Subcutaneous adipose tissue (tissue), 4 donors: ENCODE measurements around the gene LY86. TPM values are rescaled to one million over a fixed set of nuclear protein-coding genes. Genes with fewer than 3 reads are reported as not detected.

ENCODE experiments used
- total RNA-seq, 4 donors: library from RNA; depleted of rRNA; stranded (reverse); fragments of >200 nt; gene quantifications; one replicate each; pipeline ENCODE4 v1.1.0, GENCODE V29; 2016
- TF ChIP-seq, protein P1 (sequence below): fragments of 450-650 bp; IDR thresholded peaks from one replicate; pipeline ENCODE4 v1.5.1; 2016; ENCODE audit warnings: low read depth, mild to moderate bottlenecking, control low read depth, antibody characterized with exemption, moderate library complexity

Gene LY86
- total RNA-seq, 4 donors from 2014 or later: 2.6 to 111 (median 4.9) TPM

DNA sequence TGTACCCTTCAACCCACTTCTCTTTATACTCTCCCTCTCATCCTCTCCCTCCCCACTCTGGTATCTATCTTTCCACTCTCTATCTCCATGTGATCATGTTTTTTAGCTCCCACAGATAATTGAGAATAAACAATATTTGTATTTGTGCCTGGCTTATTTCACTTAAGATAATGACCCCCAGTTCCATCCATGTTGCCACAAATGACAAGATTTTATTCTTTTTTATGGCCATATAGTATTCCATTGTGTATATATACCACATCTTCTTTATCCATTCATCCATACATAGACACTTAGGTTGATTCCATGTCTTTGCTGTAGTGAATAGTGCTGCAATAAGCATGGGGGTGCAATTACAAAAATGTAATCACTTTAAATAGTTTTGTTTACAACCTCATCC is 62.3 kb downstream of the LY86 start:
- TF ChIP-seq, protein P1, sequence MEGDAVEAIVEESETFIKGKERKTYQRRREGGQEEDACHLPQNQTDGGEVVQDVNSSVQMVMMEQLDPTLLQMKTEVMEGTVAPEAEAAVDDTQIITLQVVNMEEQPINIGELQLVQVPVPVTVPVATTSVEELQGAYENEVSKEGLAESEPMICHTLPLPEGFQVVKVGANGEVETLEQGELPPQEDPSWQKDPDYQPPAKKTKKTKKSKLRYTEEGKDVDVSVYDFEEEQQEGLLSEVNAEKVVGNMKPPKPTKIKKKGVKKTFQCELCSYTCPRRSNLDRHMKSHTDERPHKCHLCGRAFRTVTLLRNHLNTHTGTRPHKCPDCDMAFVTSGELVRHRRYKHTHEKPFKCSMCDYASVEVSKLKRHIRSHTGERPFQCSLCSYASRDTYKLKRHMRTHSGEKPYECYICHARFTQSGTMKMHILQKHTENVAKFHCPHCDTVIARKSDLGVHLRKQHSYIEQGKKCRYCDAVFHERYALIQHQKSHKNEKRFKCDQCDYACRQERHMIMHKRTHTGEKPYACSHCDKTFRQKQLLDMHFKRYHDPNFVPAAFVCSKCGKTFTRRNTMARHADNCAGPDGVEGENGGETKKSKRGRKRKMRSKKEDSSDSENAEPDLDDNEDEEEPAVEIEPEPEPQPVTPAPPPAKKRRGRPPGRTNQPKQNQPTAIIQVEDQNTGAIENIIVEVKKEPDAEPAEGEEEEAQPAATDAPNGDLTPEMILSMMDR: no peak

DNA sequence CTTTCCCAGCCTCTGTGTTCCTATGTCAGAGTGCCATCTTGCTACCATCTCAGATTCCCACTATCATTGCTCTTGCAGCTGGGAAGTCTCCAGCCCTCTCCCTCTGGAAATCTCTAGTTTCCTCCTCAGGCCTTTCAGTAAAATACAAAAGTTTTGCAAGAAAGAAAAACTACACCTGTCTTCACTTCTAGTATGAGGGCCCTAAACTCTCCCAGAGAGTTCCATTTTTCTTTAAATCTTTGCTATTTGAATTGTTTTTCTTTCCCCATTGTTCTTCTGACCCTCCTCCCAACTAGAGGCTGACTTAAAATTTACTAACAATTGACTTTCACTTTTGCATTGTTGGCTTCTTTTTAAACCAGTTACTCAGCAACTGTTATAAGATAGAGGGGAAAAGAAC is 62.8 kb downstream of the LY86 start:
- TF ChIP-seq, protein P1: no peak

DNA sequence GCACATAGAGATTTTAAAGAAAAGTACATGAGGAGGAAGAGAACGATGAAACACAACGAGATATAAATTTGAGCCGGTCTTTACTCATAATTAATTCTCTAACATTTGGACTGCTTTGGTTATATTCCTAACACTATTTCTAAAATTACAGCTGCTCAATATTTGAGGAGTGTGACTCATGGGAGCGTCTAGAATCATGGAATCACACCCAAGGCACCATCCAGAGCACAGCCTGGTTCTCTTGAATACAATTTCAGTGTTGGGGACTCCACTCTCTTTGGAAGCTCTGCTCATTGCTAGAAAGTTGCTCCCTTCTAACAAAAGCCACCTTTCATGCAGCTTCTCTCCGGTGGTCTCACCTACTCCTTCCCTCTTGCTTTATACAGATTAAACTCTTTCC is 64.4 kb downstream of the LY86 start:
- TF ChIP-seq, protein P1: no peak

DNA sequence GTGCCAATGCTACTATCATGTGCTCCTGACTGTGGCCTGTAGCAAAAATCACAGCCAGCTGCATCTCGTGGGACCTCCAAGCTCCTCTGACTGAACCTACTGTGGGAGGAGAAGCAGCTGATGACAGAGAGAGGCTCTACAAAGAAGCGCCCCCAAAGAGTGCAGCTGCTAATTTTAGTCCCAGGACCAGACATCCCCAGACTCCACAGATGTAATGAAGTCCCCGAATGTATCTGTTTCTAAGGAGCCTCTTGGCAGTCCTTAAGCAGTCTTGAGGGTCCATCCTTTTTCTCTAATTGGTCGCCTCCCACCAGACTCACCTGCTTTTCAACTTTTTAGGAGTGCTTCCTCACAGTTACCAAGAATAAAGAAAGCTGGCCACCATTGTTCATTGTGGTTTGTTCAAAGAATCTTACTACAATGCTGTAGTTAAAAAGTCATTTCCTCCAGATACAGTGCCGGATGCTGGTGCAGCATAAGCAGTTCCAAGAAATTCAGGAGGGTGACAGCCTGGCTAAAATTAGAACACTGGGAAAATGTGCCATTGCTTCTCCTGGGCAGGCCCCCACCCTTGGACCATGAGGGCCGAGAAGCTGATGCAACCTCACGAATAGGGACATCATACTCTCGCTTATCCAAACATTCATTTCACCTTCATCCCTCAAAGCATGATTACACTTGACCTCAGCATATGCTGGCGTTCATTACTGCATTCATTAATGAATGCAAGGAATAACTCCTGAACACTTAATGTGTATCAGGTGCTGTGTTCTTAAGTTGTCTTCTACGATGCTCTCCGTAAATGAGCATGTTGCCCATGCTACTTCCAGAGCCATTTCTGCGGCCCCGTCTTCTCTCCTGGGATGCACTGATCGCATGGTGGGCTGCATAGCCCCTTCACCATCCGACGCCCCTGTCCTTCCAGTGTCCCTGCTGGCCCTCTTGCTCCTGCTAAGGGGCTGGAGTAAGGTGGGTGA is 66.4 kb downstream of the LY86 start:
- TF ChIP-seq, protein P1: no peak

DNA sequence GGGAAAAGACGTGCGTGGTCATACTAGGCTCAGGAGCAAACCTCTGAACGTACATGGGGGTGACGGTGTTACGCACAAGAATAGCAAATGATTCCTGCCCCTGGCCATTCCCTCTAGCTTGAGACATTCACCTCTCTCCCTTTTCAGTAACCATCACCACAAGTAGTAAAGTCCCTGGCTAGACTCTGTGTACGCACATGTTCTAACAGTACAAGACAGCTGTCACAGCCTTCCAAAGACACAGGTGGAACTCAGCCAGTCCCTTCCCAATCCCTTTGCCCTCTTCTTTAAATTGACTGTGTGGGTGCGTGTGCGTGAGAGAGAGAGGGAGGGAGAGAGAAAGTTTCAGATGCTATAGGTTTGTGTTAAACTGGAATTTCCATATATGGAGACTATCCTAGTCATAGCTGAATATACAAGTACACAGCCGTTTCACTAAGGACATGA is 67.3 kb downstream of the LY86 start:
- TF ChIP-seq, protein P1: no peak

DNA sequence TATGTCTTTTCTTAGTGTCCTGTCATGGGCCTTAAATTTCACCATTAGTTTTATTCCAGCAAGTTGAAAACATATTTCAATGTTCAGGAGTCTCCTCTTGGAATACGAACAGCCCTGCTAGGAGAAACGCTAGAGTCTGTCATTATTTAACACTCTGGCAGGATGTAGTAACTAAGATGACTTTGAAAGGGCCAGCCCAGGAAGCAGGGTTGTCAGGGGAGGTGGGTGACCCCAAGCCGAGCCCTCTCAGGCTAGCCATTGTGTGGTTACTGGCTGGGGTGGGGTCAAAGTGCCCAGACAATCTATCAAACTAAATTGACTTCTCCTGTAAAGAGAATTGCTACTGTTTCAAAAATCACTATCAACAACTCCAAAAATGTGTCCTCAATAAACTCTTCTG is 67.8 kb downstream of the LY86 start:
- TF ChIP-seq, protein P1: no peak

DNA sequence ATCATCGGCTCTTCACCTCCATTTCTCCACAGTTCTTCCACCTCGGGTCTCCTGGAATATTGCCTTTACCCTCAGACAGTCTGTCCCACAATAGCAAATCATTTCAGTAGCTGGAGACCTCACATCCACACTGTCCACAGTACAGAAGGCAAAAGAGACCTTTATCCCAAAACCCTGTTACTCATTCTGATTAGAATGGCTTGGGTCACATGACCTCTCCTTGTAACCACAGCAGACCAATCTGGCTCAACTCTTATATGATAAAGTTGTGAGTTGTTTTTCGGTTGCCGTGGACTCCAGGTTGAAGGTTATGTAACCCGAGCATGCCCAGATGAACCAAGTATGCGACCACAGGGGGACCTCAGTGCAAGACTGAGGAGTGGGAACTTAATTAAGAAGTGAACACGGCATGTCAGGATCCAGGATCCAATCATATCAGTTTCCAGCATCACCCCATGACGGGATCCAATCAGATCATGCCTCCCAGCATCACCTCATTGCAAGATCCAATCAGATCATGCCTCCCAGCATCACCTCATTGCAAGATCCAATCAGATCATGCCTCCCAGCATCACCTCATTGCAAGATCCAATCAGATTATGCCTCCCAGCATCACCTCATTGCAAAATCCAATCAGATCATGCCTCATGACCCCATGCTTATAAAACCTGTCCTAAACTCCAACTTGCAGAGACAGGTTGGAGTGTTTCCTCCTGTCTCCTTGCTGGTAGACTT is 68.7 kb downstream of the LY86 start:
- TF ChIP-seq, protein P1: no peak
